HG02885 (cell line): ENCODE measurements around the gene EIF5A.

Experiments
- ATAC-seq: cut with Tn5 transposase; IDR thresholded peaks from one replicate; pipeline ENCODE4 v1.9.1; 2021; ENCODE audit warnings: mild to moderate bottlenecking; ENCODE audit not compliant: unreplicated experiment, poor library complexity

The EIF5A gene

DNA sequence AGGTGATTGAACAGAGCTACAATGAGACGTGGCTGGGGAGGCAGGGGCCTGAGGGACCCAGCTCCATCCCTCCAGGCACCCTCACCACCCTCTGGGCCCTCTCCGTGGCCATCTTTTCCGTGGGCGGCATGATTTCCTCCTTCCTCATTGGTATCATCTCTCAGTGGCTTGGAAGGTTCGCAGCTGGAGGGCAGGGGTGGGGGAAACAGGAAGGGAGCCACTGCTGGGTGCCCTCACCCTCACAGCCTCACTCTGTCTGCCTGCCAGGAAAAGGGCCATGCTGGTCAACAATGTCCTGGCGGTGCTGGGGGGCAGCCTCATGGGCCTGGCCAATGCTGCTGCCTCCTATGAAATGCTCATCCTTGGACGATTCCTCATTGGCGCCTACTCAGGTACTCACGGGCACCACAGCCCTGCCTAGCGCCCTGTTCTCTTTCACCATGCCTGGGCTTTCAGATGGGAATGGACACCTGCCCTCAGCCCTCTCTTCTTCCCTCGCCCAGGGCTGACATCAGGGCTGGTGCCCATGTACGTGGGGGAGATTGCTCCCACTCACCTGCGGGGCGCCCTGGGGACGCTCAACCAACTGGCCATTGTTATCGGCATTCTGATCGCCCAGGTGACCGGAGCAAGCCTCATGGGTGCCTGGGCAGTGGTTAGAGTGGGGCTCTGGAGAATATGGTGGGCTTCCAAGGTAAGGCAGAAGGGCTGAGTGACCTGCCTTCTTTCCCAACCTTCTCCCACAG, 23.8 kb upstream of the EIF5A start:
- no peak for ATAC-seq

DNA sequence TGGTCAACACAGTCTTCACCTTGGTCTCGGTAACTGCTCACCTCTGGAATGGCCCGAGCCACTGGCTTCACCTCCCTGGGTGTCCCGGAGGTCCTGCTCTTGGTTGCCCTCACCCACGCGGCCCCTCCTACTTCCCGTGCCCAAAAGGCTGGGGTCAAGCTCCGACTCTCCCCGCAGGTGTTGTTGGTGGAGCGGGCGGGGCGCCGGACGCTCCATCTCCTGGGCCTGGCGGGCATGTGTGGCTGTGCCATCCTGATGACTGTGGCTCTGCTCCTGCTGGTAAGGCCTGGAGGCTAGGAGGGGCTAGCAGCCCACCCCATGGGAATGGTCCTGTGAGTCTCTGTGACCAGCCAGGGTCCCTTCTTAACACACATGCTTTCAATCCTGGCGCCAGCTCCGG, 22.5 kb upstream of the EIF5A start:
- no peak for ATAC-seq

DNA sequence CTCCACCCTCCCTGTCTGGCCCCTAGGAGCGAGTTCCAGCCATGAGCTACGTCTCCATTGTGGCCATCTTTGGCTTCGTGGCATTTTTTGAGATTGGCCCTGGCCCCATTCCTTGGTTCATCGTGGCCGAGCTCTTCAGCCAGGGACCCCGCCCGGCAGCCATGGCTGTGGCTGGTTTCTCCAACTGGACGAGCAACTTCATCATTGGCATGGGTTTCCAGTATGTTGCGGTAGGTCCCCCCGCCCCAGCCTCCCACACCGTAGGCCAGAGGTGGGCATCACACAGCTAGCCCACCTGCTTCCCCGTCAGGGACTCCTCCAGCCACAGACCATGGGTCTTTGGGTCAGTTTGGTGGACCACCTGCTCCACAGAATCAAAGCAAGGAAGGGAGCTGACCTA, 21.7 kb upstream of the EIF5A start:
- ATAC-seq: no peak

DNA sequence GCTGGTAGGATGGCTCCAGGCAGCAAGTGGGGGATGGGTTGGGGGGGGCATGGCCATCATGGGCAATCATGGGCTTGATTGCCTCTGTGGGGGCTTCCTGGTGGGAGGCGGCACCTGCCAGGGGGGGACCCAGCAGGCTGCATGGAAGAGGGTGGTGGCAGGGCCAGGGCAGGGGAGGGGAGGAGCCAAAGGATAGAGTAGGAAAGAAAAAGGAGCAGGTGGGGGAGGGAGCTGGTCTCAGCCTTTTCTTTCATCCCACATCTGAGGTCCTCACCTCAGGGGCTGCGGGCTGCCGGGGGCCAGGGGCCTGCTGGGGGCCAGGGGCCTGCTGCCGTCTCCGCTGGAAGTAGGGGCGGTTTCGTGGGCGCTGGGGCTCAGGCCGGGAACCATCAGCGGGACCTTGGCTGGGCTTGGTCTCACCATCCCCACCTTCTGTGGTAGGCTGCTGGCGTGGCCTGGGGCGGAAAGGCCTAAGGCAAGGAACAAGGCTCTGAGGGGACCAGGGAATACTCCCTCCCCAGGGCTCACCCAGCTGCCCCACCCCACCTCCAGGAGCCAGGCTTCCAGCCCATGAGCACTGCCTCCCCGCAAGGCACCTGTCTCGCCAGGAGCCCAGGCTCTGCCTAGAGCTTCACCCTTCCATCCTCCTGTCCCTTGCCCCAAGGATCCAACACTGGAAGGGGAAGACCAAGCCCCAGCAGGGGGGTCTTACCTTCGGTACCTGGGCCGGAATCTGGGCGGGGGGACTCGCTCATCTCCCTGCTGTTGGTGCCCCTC, 18.0 kb upstream of the EIF5A start:
- ATAC-seq: no peak

DNA sequence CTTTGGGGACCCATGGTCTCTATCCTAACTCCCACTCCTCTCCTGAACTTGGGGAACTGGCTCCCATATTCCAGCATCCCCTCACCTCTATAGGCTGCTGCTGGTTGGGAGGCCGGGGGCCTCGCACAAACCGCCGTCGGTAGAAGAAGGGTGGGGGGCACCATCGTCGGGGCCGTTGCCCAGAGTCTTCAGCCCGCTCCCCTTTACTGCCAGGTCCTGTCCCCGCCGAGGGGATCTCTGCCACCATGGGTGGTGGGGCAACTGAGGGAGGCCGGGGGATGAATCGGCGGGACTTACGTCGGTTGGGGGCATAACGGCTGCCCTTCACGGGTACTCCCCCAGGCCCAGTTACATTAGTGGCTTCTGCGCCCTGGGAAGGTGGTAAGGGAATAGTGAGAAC, 17.3 kb upstream of the EIF5A start:
- no peak for ATAC-seq

DNA sequence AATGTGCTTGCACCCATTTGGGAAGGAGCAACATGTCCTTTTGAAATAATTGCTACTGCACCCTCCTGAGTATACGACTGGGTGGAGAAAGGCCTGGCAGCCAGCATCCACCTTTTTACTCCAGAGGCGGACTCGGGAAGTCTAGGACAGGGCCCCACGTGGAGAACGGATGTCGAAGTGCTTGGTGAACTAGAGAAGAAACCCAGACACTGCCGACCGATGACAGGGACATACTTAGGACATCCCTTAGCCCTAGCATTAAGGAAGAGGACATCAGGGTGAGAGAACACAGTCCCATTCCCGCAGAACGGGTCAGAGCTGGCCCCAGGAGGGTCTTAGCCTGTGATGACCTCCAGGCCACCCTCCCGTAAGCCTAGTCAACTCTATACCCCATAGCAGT, 16.7 kb upstream of the EIF5A start:
- ATAC-seq: no peak

DNA sequence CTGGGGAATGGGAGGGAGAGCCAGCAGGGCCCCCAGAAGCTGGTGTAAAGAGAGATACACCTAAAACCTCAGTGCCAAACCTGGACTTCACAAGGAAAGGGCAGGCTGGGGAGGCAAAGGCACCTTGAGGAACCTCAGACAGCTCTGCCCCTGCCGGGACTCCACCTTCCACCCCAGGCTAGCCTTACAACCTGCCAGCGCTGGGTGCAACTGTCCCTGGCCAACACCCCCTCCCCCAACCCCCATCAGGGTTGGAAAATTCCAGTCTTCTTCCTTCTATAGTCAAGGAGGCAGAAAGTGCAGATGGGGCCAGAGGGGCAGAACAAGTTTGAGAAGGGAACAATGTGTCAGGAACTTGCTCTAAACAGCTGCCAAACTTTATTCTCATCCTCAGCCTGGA, 15.2 kb upstream of the EIF5A start:
- no peak for ATAC-seq

- ATAC-seq: no peak
Measured at GRCh38 chr17:7292729-7293128, 14.7 kb upstream of the EIF5A start.

DNA sequence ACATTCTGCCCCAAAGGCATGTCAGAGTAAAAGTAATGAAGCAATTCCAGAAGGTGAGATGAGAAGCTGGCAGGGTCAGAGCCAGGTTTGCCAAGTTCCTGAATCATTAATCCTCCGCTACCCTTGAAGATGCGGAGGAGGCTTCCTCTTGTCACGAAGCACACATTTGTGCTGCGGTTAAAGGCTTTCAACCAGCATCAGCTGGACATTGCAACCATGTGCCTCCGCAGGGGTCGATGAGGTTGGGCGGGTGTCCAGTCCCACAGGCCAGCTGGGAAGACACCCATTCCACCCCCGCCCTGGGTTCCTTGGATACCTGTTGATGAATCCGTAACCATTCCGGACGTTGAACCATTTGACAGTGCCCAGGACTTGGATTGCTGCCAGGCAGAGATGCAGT, 14.3 kb upstream of the EIF5A start:
- no peak for ATAC-seq

DNA sequence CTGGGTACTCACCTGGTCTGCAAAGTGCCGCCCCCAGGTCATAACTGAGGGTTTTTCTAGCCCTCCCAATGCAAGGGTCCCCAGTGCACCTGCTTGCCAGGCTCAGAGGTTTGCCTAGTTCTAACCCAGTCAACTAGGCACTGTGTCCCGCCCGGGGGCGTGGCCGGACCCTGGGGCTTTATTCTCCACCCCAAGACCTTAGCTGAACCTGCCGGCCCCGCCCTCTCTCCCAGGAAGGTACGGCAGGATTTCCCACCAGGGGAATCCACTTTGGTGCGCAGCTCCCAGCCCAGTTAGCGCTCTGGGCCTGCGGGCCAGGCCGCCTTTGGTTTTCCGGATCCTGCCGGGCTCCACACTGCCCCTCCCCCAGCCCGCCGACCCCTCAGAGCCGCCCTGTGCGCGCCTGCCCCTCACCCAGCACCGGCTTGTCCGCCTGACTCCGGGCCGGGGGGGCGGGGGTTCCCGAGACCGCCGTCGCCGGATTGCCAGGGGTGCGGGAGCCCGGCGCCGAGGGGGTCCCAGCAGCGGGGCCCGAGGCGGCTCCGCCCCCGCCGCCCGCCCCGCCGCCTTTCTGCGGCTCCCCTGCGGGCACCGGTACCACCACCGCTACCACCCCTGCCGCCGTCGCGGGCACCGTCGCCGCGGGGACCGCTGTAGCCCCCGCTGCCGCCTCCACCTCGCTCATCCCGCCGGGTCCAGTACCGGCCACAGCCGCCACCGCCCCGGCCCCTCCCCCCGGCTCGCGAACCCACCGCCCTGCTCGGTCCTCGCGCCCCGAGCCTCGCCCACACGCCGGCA, 13.4 kb upstream of the EIF5A start:
- ATAC-seq: no peak

- peak; percentile 45 for ATAC-seq
Measured at GRCh38 chr17:7294614-7295153, 12.7 kb upstream of the EIF5A start, which contains the start of gene YBX2. Gene YBX2 (minus strand): TSS chr17:7294639. CDS start chr17:7294500, 139 bp downstream.

DNA sequence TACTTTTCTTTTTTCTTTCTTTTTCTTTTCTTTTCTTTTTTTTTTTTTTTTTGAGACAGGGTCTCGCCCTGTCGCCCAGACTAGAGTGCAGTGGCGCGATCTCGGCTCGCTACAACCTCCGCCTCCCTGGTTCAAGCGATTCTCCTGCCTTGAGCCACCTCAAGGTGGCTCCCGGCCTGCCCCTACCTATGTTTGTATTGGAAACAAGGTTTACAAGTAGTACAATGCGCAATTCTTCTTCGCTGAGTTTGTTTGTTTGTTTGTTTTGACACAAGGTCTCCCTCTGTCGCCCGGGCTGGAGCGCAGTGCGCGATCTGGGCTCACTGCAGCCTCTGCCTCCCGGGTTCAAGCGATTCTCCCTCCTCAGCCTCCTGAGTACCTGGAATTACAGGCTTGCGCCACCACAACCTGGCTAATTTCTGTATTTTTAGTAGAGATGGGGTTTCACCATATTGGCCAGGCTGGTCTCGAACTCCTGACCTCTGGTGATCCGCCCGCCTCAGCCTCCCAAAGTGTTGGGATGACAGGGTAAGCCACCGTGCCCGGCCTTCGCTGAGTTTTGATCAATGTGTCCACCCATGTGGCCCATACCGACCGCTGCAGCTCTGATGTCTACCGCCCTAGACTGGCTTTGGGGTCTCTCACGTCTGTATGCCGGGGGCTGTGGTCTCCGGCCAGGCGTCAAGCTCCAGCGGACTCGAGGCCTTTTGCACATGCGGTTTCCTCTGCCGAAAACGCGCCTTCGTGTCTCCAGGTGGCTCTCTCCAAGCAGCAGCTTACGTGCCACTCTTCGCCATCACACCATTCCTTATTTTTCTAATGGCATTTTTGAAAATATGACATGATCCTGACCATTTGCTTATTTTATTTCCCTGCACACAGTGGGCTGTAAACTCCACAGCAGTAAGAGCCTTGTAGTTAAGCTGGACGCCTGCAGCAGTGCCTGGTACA, 11.9 kb upstream of the EIF5A start:
- ATAC-seq: no peak

DNA sequence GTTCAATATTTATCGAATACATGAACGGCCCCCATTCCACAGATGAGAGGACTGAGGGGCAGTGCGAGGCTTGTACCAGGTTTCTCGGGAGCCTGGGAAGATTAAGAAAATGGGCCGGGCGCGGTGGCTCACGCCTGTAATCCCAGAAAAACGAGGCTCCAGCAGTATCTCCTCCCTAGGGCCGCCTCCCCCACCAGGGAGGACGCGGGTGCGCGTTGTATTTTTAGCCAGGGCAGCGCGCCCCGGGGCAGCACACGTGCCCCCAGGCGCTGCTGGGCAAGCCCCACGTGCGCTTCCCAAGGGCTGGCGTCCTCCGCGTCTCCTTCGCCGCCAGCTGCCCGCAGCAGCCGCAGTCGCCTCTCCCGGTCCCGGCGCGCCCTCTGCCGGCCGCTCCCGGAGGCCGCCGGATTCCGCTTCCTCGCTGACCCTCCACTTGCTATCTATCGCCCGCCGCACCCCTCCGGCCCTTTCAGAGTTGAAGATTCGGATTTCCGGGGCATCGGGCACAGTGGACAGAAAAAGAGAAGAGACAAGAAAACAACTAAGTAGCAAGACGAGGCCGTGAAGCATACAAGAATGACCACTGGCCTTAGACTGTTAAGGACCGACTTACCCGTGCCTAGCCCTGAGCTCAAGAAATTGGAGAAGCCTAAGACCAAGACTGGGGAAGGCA, 11.1 kb upstream of the EIF5A start:
- ATAC-seq: no peak

DNA sequence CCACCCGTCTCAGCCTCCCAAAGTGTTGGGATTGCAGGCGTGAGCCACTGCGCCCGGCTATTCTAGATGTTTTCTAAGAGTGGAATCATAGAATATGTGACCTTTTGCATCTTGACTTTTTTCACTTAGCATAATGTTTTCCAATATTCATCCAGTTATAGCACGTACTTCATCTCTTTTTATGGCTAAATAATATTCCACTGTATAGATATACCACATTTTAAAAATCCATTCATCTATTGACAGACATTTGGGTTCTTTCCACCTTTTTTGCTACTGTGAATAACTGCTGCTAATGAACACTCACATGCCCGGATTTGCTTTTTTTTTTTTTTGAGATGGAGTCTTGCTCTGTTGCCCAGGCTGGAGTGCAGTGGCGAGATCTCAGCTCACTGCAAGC, 3.2 kb upstream of the EIF5A start:
- ATAC-seq: no peak

DNA sequence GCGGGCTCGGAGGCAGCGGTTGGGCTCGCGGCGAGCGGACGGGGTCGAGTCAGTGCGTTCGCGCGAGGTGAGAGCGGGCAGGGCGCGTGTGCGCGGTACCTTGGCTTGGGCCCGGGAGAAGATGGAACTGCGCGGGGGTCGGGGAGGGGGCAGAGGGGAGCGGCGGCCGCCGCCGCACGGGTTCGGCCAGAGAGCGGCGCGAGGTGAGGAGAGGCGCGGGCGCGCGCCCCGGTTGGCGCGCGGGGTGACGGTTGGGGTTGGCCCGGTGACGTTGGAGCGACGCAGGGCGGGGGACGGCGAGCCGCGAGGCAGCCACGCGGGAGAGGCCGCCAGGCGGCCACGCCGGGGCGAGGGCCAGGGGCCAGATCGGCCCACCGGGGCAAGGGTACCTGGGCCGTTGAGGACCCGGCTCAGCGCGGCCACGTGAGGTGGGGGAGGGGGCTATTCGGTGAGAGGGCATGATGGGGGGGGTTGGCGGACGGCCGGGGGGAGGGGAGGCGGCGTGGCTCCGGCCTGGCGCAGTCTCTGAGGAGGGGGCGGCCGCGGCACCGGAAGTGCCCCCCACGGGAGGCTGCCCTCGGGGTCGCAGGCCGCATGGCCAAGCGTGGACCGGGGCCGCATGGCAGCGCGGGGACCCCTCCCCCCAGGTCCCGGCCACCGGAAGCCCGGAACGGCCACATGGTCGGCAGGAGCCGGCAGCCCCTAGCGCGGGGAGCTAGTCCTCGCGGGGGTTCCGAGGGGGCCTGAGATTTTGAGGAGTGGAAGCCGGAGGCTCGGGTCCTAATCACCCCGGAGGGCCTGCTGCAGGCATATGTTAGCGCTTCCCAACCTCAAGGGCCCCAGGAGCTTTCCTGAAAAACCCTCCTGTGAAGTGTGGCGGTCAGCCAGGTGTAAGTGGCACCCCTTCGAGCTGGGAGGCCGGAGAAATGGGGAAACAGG, 527 bp downstream of the EIF5A start:
- ATAC-seq: peak; percentile 9

- no peak for ATAC-seq
Measured at GRCh38 chr17:7308625-7309433, 1.4 kb downstream of the EIF5A start.

- no peak for ATAC-seq
Measured at GRCh38 chr17:7309628-7310027, 2.2 kb downstream of the EIF5A start.
